Ishikawa (cell line): ENCODE measurements around the gene AGGF1.

Experiments
- CEBPB ChIP-seq: IDR thresholded peaks from 2 replicates; pipeline ENCODE4 v1.6.1; 2012
- CREB1 ChIP-seq: IDR thresholded peaks from 2 replicates; pipeline ENCODE4 v1.6.1; 2012; ENCODE audit warnings: low read depth
- EP300 ChIP-seq: IDR thresholded peaks from 2 replicates; pipeline ENCODE4 v1.6.1; 2012; ENCODE audit warnings: borderline replicate concordance
- FOXM1 ChIP-seq: IDR thresholded peaks from 2 replicates; pipeline ENCODE4 v1.6.1; 2012; ENCODE audit warnings: low read depth, borderline replicate concordance
- MAX ChIP-seq: IDR thresholded peaks from 2 replicates; pipeline ENCODE4 v1.6.1; 2012
- REST ChIP-seq: IDR thresholded peaks from 2 replicates; pipeline ENCODE4 v1.6.1; 2012; ENCODE audit warnings: low read depth, mild to moderate bottlenecking
- USF1 ChIP-seq: IDR thresholded peaks from 2 replicates; pipeline ENCODE4 v1.6.1; 2012
- YY1 ChIP-seq: IDR thresholded peaks from 2 replicates; pipeline ENCODE4 v1.6.1; 2012; ENCODE audit warnings: low read depth

- TF ChIP-seq REST (no peak), MAX (no peak), EP300 (no peak), CEBPB (no peak), USF1 (no peak), FOXM1 (no peak), YY1 (no peak), CREB1 (no peak)
Measured at GRCh38 chr5:77102549-77102948, 72.3 kb downstream of the AGGF1 start.
